ENCODE data around the gene CREB5. TPM values are rescaled to one million over a fixed set of nuclear protein-coding genes. Genes with fewer than 3 reads are reported as not detected.

Gene CREB5
- polyA plus RNA-seq, 3 donors from 2014 or later: 0.37 TPM; not detected in 2

- Mint-ChIP-seq H3K27me3 (ENCODE audit: low read depth in 3 of 3) (peaks cover 3 to 10% (median 3%) of the 10 kb centered on the region in 3 donors), H3K9me3 (peaks cover 0 to 4% (median 0%) of the 10 kb centered on the region in 6 donors), H3K36me3 (no peaks in the 10 kb centered on the region), H3K27ac (no peak overlapping the region), H3K4me1 (no peaks in the 10 kb centered on the region), H3K4me3 (no peak overlapping the region)
- DNase-seq: no peak
Measured at GRCh38 chr7:28465697-28466096, 53.4 kb downstream of the CREB5 start.

GRCh38 chr7:28466341-28466740, 54.0 kb downstream of the CREB5 start:
- H3K4me3 Mint-ChIP-seq: no peak overlapping the region
- no peak overlapping the region for H3K27ac Mint-ChIP-seq
- no peak for DNase-seq
- H3K27me3 Mint-ChIP-seq (ENCODE audit: low read depth in 3 of 3): peaks cover 2 to 10% (median 3%) of the 10 kb centered on the region in 3 donors
- no peaks in the 10 kb centered on the region for H3K4me1 Mint-ChIP-seq
- peaks cover 0 to 4% (median 0%) of the 10 kb centered on the region in 6 donors for H3K9me3 Mint-ChIP-seq
- no peaks in the 10 kb centered on the region for H3K36me3 Mint-ChIP-seq

GRCh38 chr7:28466885-28467284, 54.6 kb downstream of the CREB5 start:
- Mint-ChIP-seq H3K4me1 (no peaks in the 10 kb centered on the region), H3K36me3 (no peaks in the 10 kb centered on the region), H3K4me3 (no peak overlapping the region), H3K27ac (no peak overlapping the region), H3K27me3 (ENCODE audit: low read depth in 3 of 3) (peaks cover 2 to 10% (median 2%) of the 10 kb centered on the region in 3 donors), H3K9me3 (peaks cover 0 to 2% (median 0%) of the 10 kb centered on the region in 6 donors)
- no peak for DNase-seq

GRCh38 chr7:28469562-28469961, 57.2 kb downstream of the CREB5 start:
- Mint-ChIP-seq H3K9me3 (no peaks in the 10 kb centered on the region), H3K36me3 (no peaks in the 10 kb centered on the region), H3K27ac (no peak overlapping the region), H3K4me1 (no peaks in the 10 kb centered on the region), H3K4me3 (no peak overlapping the region), H3K27me3 (ENCODE audit: low read depth in 3 of 3) (peaks cover 2 to 14% (median 2%) of the 10 kb centered on the region in 3 donors)
- no peak for DNase-seq

- no peaks in the 10 kb centered on the region for H3K36me3 Mint-ChIP-seq
- no peaks in the 10 kb centered on the region for H3K4me1 Mint-ChIP-seq
- DNase-seq: no peak
- H3K27ac Mint-ChIP-seq: no peak overlapping the region
- no peak overlapping the region for H3K4me3 Mint-ChIP-seq
- peaks cover 2 to 14% (median 4%) of the 10 kb centered on the region in 3 donors for H3K27me3 Mint-ChIP-seq (ENCODE audit: low read depth in 3 of 3)
- no peaks in the 10 kb centered on the region for H3K9me3 Mint-ChIP-seq
Measured at GRCh38 chr7:28470344-28470743, 58.0 kb downstream of the CREB5 start.

- H3K4me1 Mint-ChIP-seq: no peaks in the 10 kb centered on the region
- no peak overlapping the region for H3K27ac Mint-ChIP-seq
- H3K4me3 Mint-ChIP-seq: no peak overlapping the region
- H3K36me3 Mint-ChIP-seq: no peaks in the 10 kb centered on the region
- no peaks in the 10 kb centered on the region for H3K9me3 Mint-ChIP-seq
- no peak for DNase-seq
- peaks cover 2 to 17% (median 7%) of the 10 kb centered on the region in 3 donors for H3K27me3 Mint-ChIP-seq (ENCODE audit: low read depth in 3 of 3)
Measured at GRCh38 chr7:28472332-28472731, 60.0 kb downstream of the CREB5 start.

- DNase-seq: no peak
- H3K36me3 Mint-ChIP-seq: no peaks in the 10 kb centered on the region
- H3K4me1 Mint-ChIP-seq: no peaks in the 10 kb centered on the region
- no peak overlapping the region for H3K27ac Mint-ChIP-seq
- no peaks in the 10 kb centered on the region for H3K9me3 Mint-ChIP-seq
- H3K27me3 Mint-ChIP-seq (ENCODE audit: low read depth in 3 of 3): peaks cover 2 to 9% (median 7%) of the 10 kb centered on the region in 3 donors
- no peak overlapping the region for H3K4me3 Mint-ChIP-seq
Measured at GRCh38 chr7:28473571-28474281, 61.4 kb downstream of the CREB5 start.

- H3K36me3 Mint-ChIP-seq: no peaks in the 10 kb centered on the region
- no peak overlapping the region for H3K27ac Mint-ChIP-seq
- no peaks in the 10 kb centered on the region for H3K9me3 Mint-ChIP-seq
- no peak for DNase-seq
- no peak overlapping the region for H3K4me3 Mint-ChIP-seq
- no peaks in the 10 kb centered on the region for H3K4me1 Mint-ChIP-seq
- H3K27me3 Mint-ChIP-seq (ENCODE audit: low read depth in 3 of 3): peaks cover 2 to 9% (median 7%) of the 10 kb centered on the region in 3 donors
Measured at GRCh38 chr7:28474282-28474638, 61.9 kb downstream of the CREB5 start.

GRCh38 chr7:28474640-28475039, 62.3 kb downstream of the CREB5 start:
- Mint-ChIP-seq H3K4me1 (no peaks in the 10 kb centered on the region), H3K9me3 (no peaks in the 10 kb centered on the region), H3K27me3 (ENCODE audit: low read depth in 3 of 3) (peaks cover 2 to 9% (median 7%) of the 10 kb centered on the region in 3 donors), H3K27ac (no peak overlapping the region), H3K36me3 (no peaks in the 10 kb centered on the region), H3K4me3 (no peak overlapping the region)
- DNase-seq: no peak

- H3K27ac Mint-ChIP-seq: no peak overlapping the region
Measured at GRCh38 chr7:28477041-28477442, 64.7 kb downstream of the CREB5 start.

GRCh38 chr7:28478656-28479055, 66.3 kb downstream of the CREB5 start:
- no peak overlapping the region for H3K27ac Mint-ChIP-seq
- no peaks in the 10 kb centered on the region for H3K36me3 Mint-ChIP-seq
- DNase-seq: no peak
- H3K4me1 Mint-ChIP-seq: peaks cover 9 to 16% of the 10 kb centered on the region in 2 donors
- H3K4me3 Mint-ChIP-seq: no peak overlapping the region
- no peaks in the 10 kb centered on the region for H3K9me3 Mint-ChIP-seq
- peaks cover 0 to 11% (median 5%) of the 10 kb centered on the region in 3 donors for H3K27me3 Mint-ChIP-seq (ENCODE audit: low read depth in 3 of 3)

More at GRCh38 chr7:28477041-28477442, 64.7 kb downstream of the CREB5 start:
- Mint-ChIP-seq H3K36me3 (no peaks in the 10 kb centered on the region), H3K27me3 (ENCODE audit: low read depth in 3 of 3) (peaks cover 0 to 14% (median 7%) of the 10 kb centered on the region in 3 donors), H3K4me1 (peaks cover 9 to 16% of the 10 kb centered on the region in 2 donors), H3K9me3 (no peaks in the 10 kb centered on the region), H3K4me3 (no peak overlapping the region)
- DNase-seq: no peak

- no peaks in the 10 kb centered on the region for H3K36me3 Mint-ChIP-seq
- peaks cover 0 to 11% (median 5%) of the 10 kb centered on the region in 3 donors for H3K27me3 Mint-ChIP-seq (ENCODE audit: low read depth in 3 of 3)
- no peaks in the 10 kb centered on the region for H3K9me3 Mint-ChIP-seq
- H3K4me1 Mint-ChIP-seq: peaks cover 9 to 16% of the 10 kb centered on the region in 2 donors
- H3K27ac Mint-ChIP-seq: no peak overlapping the region
- no peak for DNase-seq
- no peak overlapping the region for H3K4me3 Mint-ChIP-seq
Measured at GRCh38 chr7:28479507-28479947, 67.2 kb downstream of the CREB5 start.

GRCh38 chr7:28480595-28480994, 68.3 kb downstream of the CREB5 start:
- no peak for DNase-seq
- Mint-ChIP-seq H3K27ac (no peak overlapping the region), H3K9me3 (no peaks in the 10 kb centered on the region), H3K4me1 (peaks cover 9 to 16% of the 10 kb centered on the region in 2 donors), H3K4me3 (peak overlapping the region in 1 of 5 donors; percentile 40), H3K36me3 (no peaks in the 10 kb centered on the region), H3K27me3 (ENCODE audit: low read depth in 3 of 3) (peaks cover 0 to 10% (median under 1%) of the 10 kb centered on the region in 3 donors)

- Mint-ChIP-seq H3K36me3 (no peaks in the 10 kb centered on the region), H3K4me1 (peaks cover 9 to 16% of the 10 kb centered on the region in 2 donors), H3K9me3 (no peaks in the 10 kb centered on the region), H3K27ac (no peak overlapping the region), H3K27me3 (ENCODE audit: low read depth in 3 of 3) (peaks cover 0 to 8% (median 0%) of the 10 kb centered on the region in 3 donors), H3K4me3 (peak overlapping the region in 1 of 5 donors; percentile 11)
- no peak for DNase-seq
Measured at GRCh38 chr7:28481091-28481926, 69.0 kb downstream of the CREB5 start.
